Sigmoid colon (tissue), 4 donors: Measurements from ENCODE around the gene UBALD1.

Experiments
- EP300 ChIP-seq, 4 donors: sonication (generic); formaldehyde crosslinking; IDR thresholded peaks; one replicate each; pipeline ENCODE4 v1.6.1; 2017; ENCODE audit warnings: antibody characterized with exemption in 4 of 4
- POLR2A ChIP-seq, 2 donors: fragments of 450-650 bp; IDR thresholded peaks; one replicate each; pipeline ENCODE4 v1.6.1; 2016; ENCODE audit warnings: antibody characterized with exemption in 2 of 2, mild to moderate bottlenecking in 2 of 2, moderate library complexity in 2 of 2
- TF ChIP-seq, protein P1 (sequence below), 4 experiments: fragments of 450-650 bp in 3 of 4; fragments of 200-600 bp in 1 of 4; IDR thresholded peaks; one replicate each; pipeline ENCODE4 v1.5.1; 2016 to 2019; ENCODE audit warnings: antibody characterized with exemption in 4 of 4, mild to moderate bottlenecking in 3 of 4, moderate library complexity in 2 of 4

DNA sequence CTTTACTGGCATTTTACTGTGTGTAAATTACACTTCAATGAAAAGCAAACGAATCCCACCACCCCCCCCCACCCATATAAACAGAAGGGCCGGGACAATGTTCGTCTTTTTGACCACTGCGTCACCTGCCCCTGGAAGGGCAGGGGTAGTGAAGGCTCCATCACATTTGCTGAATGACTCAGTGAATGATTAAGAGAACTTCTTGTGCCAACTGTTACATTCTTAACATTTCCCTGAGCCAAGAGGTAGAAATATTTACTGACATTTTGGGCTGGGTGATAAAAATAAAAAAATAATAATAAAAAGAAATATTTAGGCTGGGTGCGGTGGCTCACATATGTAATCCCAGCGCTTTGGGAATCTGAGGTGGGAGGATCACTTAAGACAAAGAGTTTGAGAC, 34.4 kb downstream of the UBALD1 start:
- TF ChIP-seq, protein P1, sequence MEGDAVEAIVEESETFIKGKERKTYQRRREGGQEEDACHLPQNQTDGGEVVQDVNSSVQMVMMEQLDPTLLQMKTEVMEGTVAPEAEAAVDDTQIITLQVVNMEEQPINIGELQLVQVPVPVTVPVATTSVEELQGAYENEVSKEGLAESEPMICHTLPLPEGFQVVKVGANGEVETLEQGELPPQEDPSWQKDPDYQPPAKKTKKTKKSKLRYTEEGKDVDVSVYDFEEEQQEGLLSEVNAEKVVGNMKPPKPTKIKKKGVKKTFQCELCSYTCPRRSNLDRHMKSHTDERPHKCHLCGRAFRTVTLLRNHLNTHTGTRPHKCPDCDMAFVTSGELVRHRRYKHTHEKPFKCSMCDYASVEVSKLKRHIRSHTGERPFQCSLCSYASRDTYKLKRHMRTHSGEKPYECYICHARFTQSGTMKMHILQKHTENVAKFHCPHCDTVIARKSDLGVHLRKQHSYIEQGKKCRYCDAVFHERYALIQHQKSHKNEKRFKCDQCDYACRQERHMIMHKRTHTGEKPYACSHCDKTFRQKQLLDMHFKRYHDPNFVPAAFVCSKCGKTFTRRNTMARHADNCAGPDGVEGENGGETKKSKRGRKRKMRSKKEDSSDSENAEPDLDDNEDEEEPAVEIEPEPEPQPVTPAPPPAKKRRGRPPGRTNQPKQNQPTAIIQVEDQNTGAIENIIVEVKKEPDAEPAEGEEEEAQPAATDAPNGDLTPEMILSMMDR (IDR thresholded peaks at IDR 0.05), result no peak
- TF ChIP-seq POLR2A (IDR thresholded peaks at IDR 0.05) (no peak), EP300 (IDR thresholded peaks at IDR 0.05) (no peak)
